Measurements from ENCODE around the gene INPP5D. TPM values are rescaled to one million over a fixed set of nuclear protein-coding genes. Genes with fewer than 3 reads are reported as not detected.

The INPP5D gene
- total and polyA plus RNA-seq, 2 donors (not counting 1 experiment from before 2014, with no cell fraction given) = 152 to 444 TPM

- intact Hi-C loops (cut with micrococcal nuclease) = no loop called here
- H3K36me3 ChIP-seq (replicated peaks in 1 of 2; ENCODE audit: control extremely low read depth in 1 of 2, control insufficient read depth in 1 of 2, extremely low read depth in 1 of 2, insufficient read depth in 2 of 2, low read length in 1 of 2) = peaks cover 11 to 87% of the 10 kb centered on the region in 2 experiments
- Mint-ChIP-seq H3K4me1 (peaks cover 10% of the 10 kb centered on the region), H3K9me3 (ENCODE audit: insufficient read depth) (no peaks in the 10 kb centered on the region), H3K4me3 (no peak overlapping the region), H3K27me3 (no peaks in the 10 kb centered on the region), H3K27ac (no peak overlapping the region)
- H3K9me3 ChIP-seq (ENCODE audit: control extremely low read depth in 1 of 3, control insufficient read depth in 2 of 3, insufficient read depth in 1 of 3, low read length in 2 of 3) = no peaks in the 10 kb centered on the region
- H4K20me1 ChIP-seq (ENCODE audit: control insufficient read depth, insufficient read depth, low read length, poor library complexity, severe bottlenecking) = peaks cover 47% of the 10 kb centered on the region
- TF ChIP-seq CTCF (IDR thresholded peaks at IDR 0.05) (no peak), EZH2 (IDR thresholded peaks at IDR 0.05; ENCODE audit: borderline replicate concordance, insufficient read depth, low read depth, low read length, poor library complexity, severe bottlenecking) (no peak)
- ATAC-seq (ENCODE audit: low read depth) (no peak), DNase-seq (no peak)
- no peaks in the 10 kb centered on the region for H3K4me1 ChIP-seq (ENCODE audit: control insufficient read depth in 2 of 2, insufficient read depth in 2 of 2, low read length in 2 of 2)
- no peak overlapping the region for H3K4me3 ChIP-seq (ENCODE audit: control extremely low read depth in 1 of 5, extremely low read depth in 1 of 5, insufficient read depth in 1 of 5, low read depth in 2 of 5, low read length in 4 of 5)
- H2AFZ ChIP-seq (ENCODE audit: insufficient read depth, low read depth, low read length, poor library complexity, severe bottlenecking) = no peak overlapping the region
- peaks cover 16% of the 10 kb centered on the region for H3K79me2 ChIP-seq (ENCODE audit: control insufficient read depth, insufficient read depth, low read length)
- CTCF ChIA-PET = no interaction called here
- H3K27ac ChIP-seq (ENCODE audit: low read length in 2 of 2) = peak overlapping the region in 1 of 2 donors; percentile 19
- POLR2A ChIA-PET = interaction anchor here (0.5 kb wide), 1 partner anchor 336 kb away, joined by 11 read pairs; no protein-coding TSS in a partner anchor
- H3K4me2 ChIP-seq (replicated peaks; ENCODE audit: low read depth, low read length, poor library complexity, severe bottlenecking) = no peak overlapping the region
- WGBS (ENCODE audit: insufficient coverage) = 100% methylated on average over 11 of the region's 14 CpGs
- no peak overlapping the region for H3K9ac ChIP-seq (ENCODE audit: low read length)
- no peaks in the 10 kb centered on the region for H3K27me3 ChIP-seq (replicated peaks in 1 of 4; ENCODE audit: control extremely low read depth in 1 of 4, control insufficient read depth in 3 of 4, insufficient read depth in 4 of 4, low read length in 3 of 4)
Measured at GRCh38 chr2:233178994-233179847, 119.1 kb downstream of the INPP5D start.

GRCh38 chr2:233179848-233180366, 119.8 kb downstream of the INPP5D start:
- no peak overlapping the region for H2AFZ ChIP-seq (ENCODE audit: insufficient read depth, low read depth, low read length, poor library complexity, severe bottlenecking)
- intact Hi-C loops (cut with micrococcal nuclease) = no loop called here
- no peaks in the 10 kb centered on the region for H3K9me3 ChIP-seq (ENCODE audit: control extremely low read depth in 1 of 3, control insufficient read depth in 2 of 3, insufficient read depth in 1 of 3, low read length in 2 of 3)
- peaks cover 50% of the 10 kb centered on the region for H4K20me1 ChIP-seq (ENCODE audit: control insufficient read depth, insufficient read depth, low read length, poor library complexity, severe bottlenecking)
- DNase-seq (no peak), ATAC-seq (ENCODE audit: low read depth) (no peak)
- H3K9ac ChIP-seq (ENCODE audit: low read length) = no peak overlapping the region
- H3K4me1 Mint-ChIP-seq = peaks cover 15% of the 10 kb centered on the region
- peak overlapping the region in 1 of 2 donors; percentile 19 for H3K27ac ChIP-seq (ENCODE audit: low read length in 2 of 2)
- no peaks in the 10 kb centered on the region for H3K9me3 Mint-ChIP-seq (ENCODE audit: insufficient read depth)
- H3K27ac Mint-ChIP-seq = peak overlapping the region; percentile 83
- H3K4me1 ChIP-seq (ENCODE audit: control insufficient read depth in 2 of 2, insufficient read depth in 2 of 2, low read length in 2 of 2) = peaks cover 0 to 1% of the 10 kb centered on the region in 2 donors
- ChIA-PET POLR2A (no interaction called here), CTCF (no interaction called here)
- H3K79me2 ChIP-seq (ENCODE audit: control insufficient read depth, insufficient read depth, low read length) = peaks cover 16% of the 10 kb centered on the region
- no peak overlapping the region for H3K4me2 ChIP-seq (replicated peaks; ENCODE audit: low read depth, low read length, poor library complexity, severe bottlenecking)
- H3K27me3 Mint-ChIP-seq = no peaks in the 10 kb centered on the region
- H3K4me3 Mint-ChIP-seq = no peak overlapping the region
- H3K4me3 ChIP-seq (ENCODE audit: control extremely low read depth in 1 of 5, extremely low read depth in 1 of 5, insufficient read depth in 1 of 5, low read depth in 2 of 5, low read length in 4 of 5) = no peak overlapping the region
- 94% methylated on average over 5 of the region's 5 CpGs for WGBS (ENCODE audit: insufficient coverage)
- H3K36me3 ChIP-seq (replicated peaks in 1 of 2; ENCODE audit: control extremely low read depth in 1 of 2, control insufficient read depth in 1 of 2, extremely low read depth in 1 of 2, insufficient read depth in 2 of 2, low read length in 1 of 2) = peaks cover 11 to 87% of the 10 kb centered on the region in 2 experiments
- no peak for TF ChIP-seq EZH2 (IDR thresholded peaks at IDR 0.05; ENCODE audit: borderline replicate concordance, insufficient read depth, low read depth, low read length, poor library complexity, severe bottlenecking)
- TF ChIP-seq CTCF (IDR thresholded peaks at IDR 0.05) = no peak
- H3K27me3 ChIP-seq (replicated peaks in 1 of 4; ENCODE audit: control extremely low read depth in 1 of 4, control insufficient read depth in 3 of 4, insufficient read depth in 4 of 4, low read length in 3 of 4) = no peaks in the 10 kb centered on the region
